ENCODE data around the gene PKD1L1. TPM values are rescaled to one million over a fixed set of nuclear protein-coding genes. Genes with fewer than 3 reads are reported as not detected.

Gene PKD1L1
- total RNA-seq, 4 donors from 2014 or later, result 0.07 to 1.7 (median 0.98) TPM

DNA sequence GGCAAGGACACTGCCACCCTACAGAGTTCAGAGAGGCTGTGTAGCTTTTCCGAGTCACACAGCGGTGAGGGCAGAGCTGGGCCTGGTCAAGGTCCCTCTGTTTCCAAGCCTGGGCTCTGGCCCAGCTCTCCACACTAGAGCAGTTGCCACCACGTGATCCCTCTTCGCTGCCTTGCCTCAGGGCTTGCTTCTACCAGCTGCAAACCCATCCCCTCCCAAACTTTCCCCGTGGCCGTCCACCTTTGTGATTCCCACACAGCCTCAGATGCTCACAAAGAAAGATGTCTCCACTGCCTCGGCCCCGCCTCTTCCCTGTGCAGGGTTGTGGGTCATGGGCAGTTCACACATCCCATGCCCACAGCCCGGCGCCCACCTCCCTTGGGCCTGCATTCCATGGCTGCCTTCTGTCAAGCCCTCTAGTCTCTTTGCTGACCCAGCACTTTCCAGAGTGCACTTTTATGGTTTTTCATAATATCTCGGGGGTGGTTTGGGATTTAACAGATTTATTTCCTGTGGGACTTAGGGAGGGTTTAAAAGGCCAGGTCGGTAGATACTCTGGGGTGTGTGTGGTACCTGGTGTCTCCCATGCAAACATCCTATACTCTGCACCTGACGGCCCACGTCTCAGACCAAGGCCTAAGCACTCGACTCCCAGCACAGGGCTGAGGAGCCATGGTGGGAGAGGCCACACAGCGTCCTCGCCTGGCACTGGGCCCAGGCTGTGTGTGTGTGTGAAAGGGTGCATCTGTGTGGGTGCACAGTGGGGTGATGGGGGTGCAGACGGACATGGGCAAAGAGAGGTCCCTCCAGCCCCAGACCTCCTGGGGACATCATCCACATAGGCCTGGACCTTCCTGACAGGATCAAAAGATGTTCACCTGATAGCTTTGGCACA is 59.6 kb downstream of the PKD1L1 start:
- H3K27ac ChIP-seq, result no peak overlapping the region
- no peaks in the 10 kb centered on the region for H3K36me3 ChIP-seq
- in situ Hi-C loops (cut with MboI; ENCODE audit: low sequenced_read_pairs in 4 of 4) (no loop called here), intact Hi-C loops (cut with DNase I; ENCODE audit: low total_unique reads) (no loop called here)
- H3K4me1 ChIP-seq, result peaks cover 14 to 21% of the 10 kb centered on the region in 2 donors
- no peaks in the 10 kb centered on the region for H3K9me3 ChIP-seq
- ATAC-seq (no peak), DNase-seq (no peak)
- no peaks in the 10 kb centered on the region for H3K27me3 ChIP-seq
- no peak overlapping the region for H3K4me3 ChIP-seq
- TF ChIP-seq POLR2A (IDR thresholded peaks at IDR 0.05), result no peak
- TF ChIP-seq, protein P1, sequence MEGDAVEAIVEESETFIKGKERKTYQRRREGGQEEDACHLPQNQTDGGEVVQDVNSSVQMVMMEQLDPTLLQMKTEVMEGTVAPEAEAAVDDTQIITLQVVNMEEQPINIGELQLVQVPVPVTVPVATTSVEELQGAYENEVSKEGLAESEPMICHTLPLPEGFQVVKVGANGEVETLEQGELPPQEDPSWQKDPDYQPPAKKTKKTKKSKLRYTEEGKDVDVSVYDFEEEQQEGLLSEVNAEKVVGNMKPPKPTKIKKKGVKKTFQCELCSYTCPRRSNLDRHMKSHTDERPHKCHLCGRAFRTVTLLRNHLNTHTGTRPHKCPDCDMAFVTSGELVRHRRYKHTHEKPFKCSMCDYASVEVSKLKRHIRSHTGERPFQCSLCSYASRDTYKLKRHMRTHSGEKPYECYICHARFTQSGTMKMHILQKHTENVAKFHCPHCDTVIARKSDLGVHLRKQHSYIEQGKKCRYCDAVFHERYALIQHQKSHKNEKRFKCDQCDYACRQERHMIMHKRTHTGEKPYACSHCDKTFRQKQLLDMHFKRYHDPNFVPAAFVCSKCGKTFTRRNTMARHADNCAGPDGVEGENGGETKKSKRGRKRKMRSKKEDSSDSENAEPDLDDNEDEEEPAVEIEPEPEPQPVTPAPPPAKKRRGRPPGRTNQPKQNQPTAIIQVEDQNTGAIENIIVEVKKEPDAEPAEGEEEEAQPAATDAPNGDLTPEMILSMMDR (IDR thresholded peaks at IDR 0.05 in 4 of 5, conservative IDR thresholded peaks at IDR 0.05 in 1 of 5), result no peak

DNA sequence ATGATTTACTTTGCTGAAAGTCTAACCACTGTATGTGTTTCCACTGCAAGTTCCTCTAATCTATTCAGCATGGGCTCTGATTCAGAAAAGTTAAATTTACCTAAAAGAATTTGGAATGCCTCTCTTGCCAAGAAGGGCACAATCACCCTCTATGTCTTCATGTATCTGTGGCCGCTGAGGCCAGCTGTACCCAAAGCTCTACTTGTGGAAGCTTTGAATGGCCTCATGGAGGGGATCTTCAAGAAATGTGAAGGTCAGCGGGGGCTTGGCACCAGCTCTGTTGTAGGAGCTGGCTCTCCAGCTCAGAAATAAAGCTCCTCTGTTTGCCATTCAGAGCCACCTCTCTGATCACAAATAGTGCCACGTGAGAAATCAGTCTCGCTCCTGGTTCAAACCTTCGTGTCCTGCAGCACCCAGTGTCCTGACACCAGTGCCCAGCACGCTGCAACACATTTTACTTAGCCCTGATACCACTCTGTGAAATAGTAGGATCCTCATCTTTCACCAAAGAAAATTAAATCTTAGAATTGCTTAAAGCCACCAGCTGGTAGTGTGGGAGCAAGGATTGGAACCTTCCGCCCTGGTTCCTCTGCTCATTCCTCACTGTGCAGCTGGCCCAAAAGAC is 61.1 kb downstream of the PKD1L1 start:
- Histone ChIP-seq H3K9me3 (no peaks in the 10 kb centered on the region), H3K36me3 (no peaks in the 10 kb centered on the region), H3K4me1 (peaks cover 14 to 21% of the 10 kb centered on the region in 2 donors), H3K4me3 (no peak overlapping the region), H3K27me3 (no peaks in the 10 kb centered on the region), H3K27ac (peak overlapping the region in 1 of 4 donors; percentile 82)
- intact Hi-C loops (cut with DNase I; ENCODE audit: low total_unique reads) (no loop called here), in situ Hi-C loops (cut with MboI; ENCODE audit: low sequenced_read_pairs in 4 of 4) (no loop called here)
- TF ChIP-seq, protein P1 (IDR thresholded peaks at IDR 0.05 in 4 of 5, conservative IDR thresholded peaks at IDR 0.05 in 1 of 5), result no peak
- TF ChIP-seq POLR2A (IDR thresholded peaks at IDR 0.05), result no peak
- no peak for DNase-seq
- ATAC-seq, result no peak

DNA sequence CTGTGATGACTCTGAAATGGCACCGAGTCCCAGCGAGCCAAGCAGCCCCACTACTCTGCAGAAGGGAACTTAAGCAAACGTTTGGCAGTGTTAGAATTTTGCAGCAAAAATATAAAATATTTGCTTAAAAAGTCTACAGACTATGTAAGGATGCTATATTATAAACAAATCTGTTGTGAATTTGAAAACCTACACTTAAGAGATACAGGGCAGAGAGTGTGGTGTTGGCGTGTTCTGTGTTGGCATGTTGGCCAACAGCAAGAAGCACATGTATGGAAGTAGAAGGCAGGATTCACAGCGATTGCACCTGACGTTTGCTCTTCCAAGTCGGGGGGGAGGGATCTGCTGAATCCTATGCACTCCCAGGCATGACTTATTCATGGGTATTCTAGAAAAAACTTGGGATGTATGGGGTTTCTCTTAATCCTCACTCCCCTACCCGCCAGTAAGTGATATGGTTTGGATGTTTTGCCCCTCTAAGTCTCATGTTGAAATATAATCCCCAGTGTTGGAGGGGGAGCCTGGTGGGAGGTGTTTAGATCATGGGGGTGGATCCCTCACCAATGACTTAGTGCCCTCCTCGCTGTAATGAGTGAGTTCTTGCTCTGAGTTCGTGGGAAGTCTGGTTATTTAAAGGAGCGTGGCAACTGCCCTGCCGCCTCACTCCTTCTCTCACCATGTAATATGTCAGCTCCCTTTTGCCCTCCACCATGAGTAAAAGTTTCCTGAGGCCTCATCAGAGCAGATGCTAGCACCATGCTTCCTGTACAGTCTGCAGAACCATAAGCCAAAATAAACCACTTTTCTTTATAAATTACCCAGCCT is 62.1 kb downstream of the PKD1L1 start:
- DNase-seq, result no peak
- Histone ChIP-seq H3K9me3 (no peaks in the 10 kb centered on the region), H3K4me1 (peaks cover 14 to 21% of the 10 kb centered on the region in 2 donors), H3K36me3 (no peaks in the 10 kb centered on the region), H3K4me3 (no peak overlapping the region), H3K27ac (peak overlapping the region in 2 of 4 donors; percentile 80 to 82), H3K27me3 (no peaks in the 10 kb centered on the region)
- TF ChIP-seq, protein P1 (IDR thresholded peaks at IDR 0.05 in 4 of 5, conservative IDR thresholded peaks at IDR 0.05 in 1 of 5), result no peak
- TF ChIP-seq POLR2A (IDR thresholded peaks at IDR 0.05), result no peak
- no peak for ATAC-seq
- intact Hi-C loops (cut with DNase I; ENCODE audit: low total_unique reads) (no loop called here), in situ Hi-C loops (cut with MboI; ENCODE audit: low sequenced_read_pairs in 4 of 4) (no loop called here)

- DNase-seq (peak; percentile 15 to 20), ATAC-seq (peak; percentile 65 to 70)
- TF ChIP-seq POLR2A (IDR thresholded peaks at IDR 0.05), result no peak
- intact Hi-C loops (cut with DNase I; ENCODE audit: low total_unique reads), result no loop called here
- no peaks in the 10 kb centered on the region for H3K27me3 ChIP-seq
- no peaks in the 10 kb centered on the region for H3K36me3 ChIP-seq
- H3K9me3 ChIP-seq, result no peaks in the 10 kb centered on the region
- H3K27ac ChIP-seq, result peak overlapping the region; percentile 48 to 82 (median 74)
- peak overlapping the region in 1 of 4 donors; percentile 10 for H3K4me3 ChIP-seq
- H3K4me1 ChIP-seq, result peaks cover 14 to 21% of the 10 kb centered on the region in 2 donors
- in situ Hi-C loops (cut with MboI; ENCODE audit: low sequenced_read_pairs in 4 of 4), result no loop called here
These were observed 62.8 kb downstream of the PKD1L1 start for GRCh38 chr7:47885309-47885986.
